ENCODE measurements around the gene RNF208.
A peak's percentile ranks its signal among the peaks of the same experiment; 100 is the strongest.
"Not testable (repeated sequence)": the region's sequence is repeated elsewhere in the genome, so short reads cannot be mapped to it uniquely, and the experiment has no call there.

RNF208 gene

GRCh38 chr9:137222190-137223077 lies at the start of gene RNF208:
Gene RNF208, minus strand, starts transcription at chr9:137222240. Its CDS starts 1,028 bp downstream, at chr9:137221212.
- peak in 1 of 2 experiments; percentile 18 for DNase-seq

- no peak for DNase-seq
These were observed 49.6 kb upstream of the RNF208 start for GRCh38 chr9:137271696-137272076.

GRCh38 chr9:137270929-137271695 lies 49.1 kb upstream of the RNF208 start:
- no peak for DNase-seq

- DNase-seq: no peak
These were observed 47.3 kb upstream of the RNF208 start for GRCh38 chr9:137269231-137269772.

- no peak for DNase-seq
These were observed 46.6 kb upstream of the RNF208 start for GRCh38 chr9:137268538-137269201.

- no peak for DNase-seq
These were observed 45.9 kb upstream of the RNF208 start for GRCh38 chr9:137267933-137268355.

- DNase-seq: no peak
These were observed 44.8 kb upstream of the RNF208 start for GRCh38 chr9:137266585-137267453.

- no peak for DNase-seq
These were observed 44.1 kb upstream of the RNF208 start for GRCh38 chr9:137266162-137266527.

- no peak for DNase-seq
These were observed 43.6 kb upstream of the RNF208 start for GRCh38 chr9:137265496-137266161.

- no peak for DNase-seq
These were observed 42.0 kb upstream of the RNF208 start for GRCh38 chr9:137264067-137264466.

- DNase-seq: no peak
These were observed 41.5 kb upstream of the RNF208 start for GRCh38 chr9:137263506-137263905.

GRCh38 chr9:137262909-137263285 lies 40.9 kb upstream of the RNF208 start:
- no peak for DNase-seq

GRCh38 chr9:137262173-137262908 lies 40.3 kb upstream of the RNF208 start:
- DNase-seq: not testable (repeated sequence)

- no peak for DNase-seq
These were observed 34.8 kb upstream of the RNF208 start for GRCh38 chr9:137256856-137257255.

GRCh38 chr9:137256362-137256761 lies 34.3 kb upstream of the RNF208 start:
- no peak for DNase-seq

- DNase-seq: peak in 1 of 2 experiments; percentile 52
These were observed 33.5 kb upstream of the RNF208 start for GRCh38 chr9:137255448-137256114.

GRCh38 chr9:137254624-137255447 lies 32.8 kb upstream of the RNF208 start, which contains the start of gene NELFB:
Gene NELFB, plus strand, starts transcription at chr9:137255327.
- peak; percentile 82 to 83 for DNase-seq

GRCh38 chr9:137253717-137254623 lies 31.9 kb upstream of the RNF208 start:
- DNase-seq: no peak
